Uterus (tissue), 2 donors: ENCODE data around the gene IL17RD.

Source experiments
- POLR2A ChIP-seq, 2 donors: fragments of 450-650 bp; IDR thresholded peaks; one replicate each; pipeline ENCODE4 v1.6.1; 2016; ENCODE audit warnings: antibody characterized with exemption in 2 of 2, mild to moderate bottlenecking in 1 of 2, moderate library complexity in 1 of 2
- TF ChIP-seq, protein P1 (sequence below), 4 experiments: fragments of 200-600 bp in 2 of 4; fragments of 450-650 bp in 2 of 4; sonication (generic) in 2 of 4; IDR thresholded peaks; one replicate each; pipeline ENCODE4 v1.5.1; 2016 to 2019; ENCODE audit warnings: antibody characterized with exemption in 4 of 4, mild to moderate bottlenecking in 2 of 4, moderate library complexity in 1 of 4

- TF ChIP-seq, protein P1, sequence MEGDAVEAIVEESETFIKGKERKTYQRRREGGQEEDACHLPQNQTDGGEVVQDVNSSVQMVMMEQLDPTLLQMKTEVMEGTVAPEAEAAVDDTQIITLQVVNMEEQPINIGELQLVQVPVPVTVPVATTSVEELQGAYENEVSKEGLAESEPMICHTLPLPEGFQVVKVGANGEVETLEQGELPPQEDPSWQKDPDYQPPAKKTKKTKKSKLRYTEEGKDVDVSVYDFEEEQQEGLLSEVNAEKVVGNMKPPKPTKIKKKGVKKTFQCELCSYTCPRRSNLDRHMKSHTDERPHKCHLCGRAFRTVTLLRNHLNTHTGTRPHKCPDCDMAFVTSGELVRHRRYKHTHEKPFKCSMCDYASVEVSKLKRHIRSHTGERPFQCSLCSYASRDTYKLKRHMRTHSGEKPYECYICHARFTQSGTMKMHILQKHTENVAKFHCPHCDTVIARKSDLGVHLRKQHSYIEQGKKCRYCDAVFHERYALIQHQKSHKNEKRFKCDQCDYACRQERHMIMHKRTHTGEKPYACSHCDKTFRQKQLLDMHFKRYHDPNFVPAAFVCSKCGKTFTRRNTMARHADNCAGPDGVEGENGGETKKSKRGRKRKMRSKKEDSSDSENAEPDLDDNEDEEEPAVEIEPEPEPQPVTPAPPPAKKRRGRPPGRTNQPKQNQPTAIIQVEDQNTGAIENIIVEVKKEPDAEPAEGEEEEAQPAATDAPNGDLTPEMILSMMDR (IDR thresholded peaks at IDR 0.05): no peak
- TF ChIP-seq POLR2A (IDR thresholded peaks at IDR 0.05): no peak
These were observed 20.2 kb downstream of the IL17RD start for GRCh38 chr3:57144952-57145351.
